ENCODE measurements around the gene PDSS2.
"Not testable (repeated sequence)": the region's sequence is repeated elsewhere in the genome, so short reads cannot be mapped to it uniquely, and the experiment has no call there.

Gene PDSS2, protein sequence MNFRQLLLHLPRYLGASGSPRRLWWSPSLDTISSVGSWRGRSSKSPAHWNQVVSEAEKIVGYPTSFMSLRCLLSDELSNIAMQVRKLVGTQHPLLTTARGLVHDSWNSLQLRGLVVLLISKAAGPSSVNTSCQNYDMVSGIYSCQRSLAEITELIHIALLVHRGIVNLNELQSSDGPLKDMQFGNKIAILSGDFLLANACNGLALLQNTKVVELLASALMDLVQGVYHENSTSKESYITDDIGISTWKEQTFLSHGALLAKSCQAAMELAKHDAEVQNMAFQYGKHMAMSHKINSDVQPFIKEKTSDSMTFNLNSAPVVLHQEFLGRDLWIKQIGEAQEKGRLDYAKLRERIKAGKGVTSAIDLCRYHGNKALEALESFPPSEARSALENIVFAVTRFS

DNA sequence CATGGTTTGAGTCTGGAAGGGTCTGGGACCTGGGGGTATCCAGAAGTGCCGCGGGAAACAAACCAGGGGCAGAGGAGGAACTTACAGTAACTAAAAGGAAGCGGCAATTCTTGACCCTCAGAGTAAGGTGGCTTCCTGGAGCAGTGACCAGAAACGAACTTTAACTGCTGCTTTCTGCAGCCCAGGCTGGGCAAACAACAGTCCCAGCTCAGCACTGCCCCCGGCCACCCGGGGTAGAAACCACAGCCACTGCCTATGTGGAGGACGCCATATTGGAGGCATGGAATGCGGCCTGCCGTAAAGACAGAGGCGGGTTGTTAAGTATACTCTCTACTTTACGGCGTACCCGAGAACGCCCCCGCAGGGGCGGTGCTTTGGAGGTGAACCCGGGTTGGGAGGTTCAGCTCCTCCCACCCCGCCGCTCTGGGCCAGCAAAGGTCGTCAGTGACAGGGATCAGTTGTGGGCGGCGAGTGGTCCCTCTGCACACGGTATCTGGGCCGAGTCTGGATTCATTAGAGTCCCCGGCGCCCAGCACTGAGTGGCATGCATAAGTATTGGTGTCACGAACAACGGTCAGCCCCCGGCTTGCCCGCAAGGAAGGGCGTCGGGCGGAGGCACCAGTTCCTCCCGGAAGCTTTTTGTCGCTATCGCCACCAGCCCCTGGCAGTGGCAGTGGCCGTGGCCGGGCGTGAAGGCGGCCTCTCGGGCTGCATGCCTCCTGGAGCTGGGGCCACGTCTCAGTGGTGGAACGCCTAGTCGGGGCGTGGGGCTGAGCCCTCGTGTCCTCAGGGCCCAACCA, at the start of gene PDSS2:
TSS of gene PDSS2 (minus strand) at position 282 of the 800 bp plus-strand sequence. CDS start at position 3, 279 bp downstream.
- peak; percentile 95 for DNase-seq (ENCODE audit: low spot score)

DNA sequence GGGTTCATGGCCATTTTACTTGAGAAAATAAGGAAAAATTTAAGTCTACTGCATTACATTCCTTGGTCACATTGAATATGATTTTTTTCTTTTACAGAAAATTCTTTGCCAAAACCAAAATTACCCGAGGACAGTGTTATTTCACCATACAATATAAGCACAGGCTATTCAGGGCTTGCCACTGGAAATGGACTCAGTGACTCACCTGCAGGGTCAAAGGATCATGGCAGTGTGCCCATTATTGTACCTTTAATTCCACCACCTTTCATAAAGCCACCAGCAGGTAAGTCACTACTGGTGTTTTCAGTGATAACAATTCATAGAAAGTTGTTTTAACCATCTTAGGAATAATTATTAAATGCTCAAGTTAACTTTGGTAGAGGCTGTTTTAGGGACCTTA, 46.8 kb upstream of the PDSS2 start:
- DNase-seq (ENCODE audit: low spot score), result no peak

DNA sequence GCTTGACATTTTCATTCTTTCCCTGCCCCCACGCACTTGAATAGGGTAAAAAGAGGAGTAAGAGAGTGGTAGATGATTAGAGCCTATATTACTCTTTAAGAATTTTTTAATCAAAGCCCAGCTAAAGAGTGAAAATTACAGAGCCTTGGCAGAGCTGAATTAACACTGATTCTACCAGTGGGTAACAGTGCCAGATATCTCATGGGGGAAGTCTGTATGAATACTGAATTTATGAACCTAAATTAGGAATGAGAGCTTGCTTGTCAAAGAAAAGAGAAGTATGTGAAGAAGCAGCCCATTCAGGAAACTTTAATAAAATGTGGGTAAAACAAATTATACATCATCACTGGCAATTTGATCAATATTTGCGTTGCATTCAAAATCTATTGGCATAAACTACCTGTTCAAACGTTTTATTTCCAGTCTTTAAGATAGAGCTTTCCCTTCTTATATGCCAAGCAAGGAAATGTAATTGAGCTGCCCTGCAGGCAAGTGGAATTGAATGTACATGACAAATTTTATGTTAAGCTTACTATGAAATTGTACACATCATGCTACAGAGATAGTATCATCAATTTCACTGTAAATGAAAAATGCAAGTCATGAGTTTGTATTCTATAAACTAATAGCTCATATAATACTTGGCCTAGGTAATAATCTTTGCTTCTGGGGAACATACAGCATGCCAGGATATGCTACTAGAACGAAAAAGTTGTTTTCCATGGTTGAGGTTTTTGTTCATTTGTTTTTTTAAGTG, 45.1 kb upstream of the PDSS2 start:
- DNase-seq (ENCODE audit: low spot score), result no peak

DNA sequence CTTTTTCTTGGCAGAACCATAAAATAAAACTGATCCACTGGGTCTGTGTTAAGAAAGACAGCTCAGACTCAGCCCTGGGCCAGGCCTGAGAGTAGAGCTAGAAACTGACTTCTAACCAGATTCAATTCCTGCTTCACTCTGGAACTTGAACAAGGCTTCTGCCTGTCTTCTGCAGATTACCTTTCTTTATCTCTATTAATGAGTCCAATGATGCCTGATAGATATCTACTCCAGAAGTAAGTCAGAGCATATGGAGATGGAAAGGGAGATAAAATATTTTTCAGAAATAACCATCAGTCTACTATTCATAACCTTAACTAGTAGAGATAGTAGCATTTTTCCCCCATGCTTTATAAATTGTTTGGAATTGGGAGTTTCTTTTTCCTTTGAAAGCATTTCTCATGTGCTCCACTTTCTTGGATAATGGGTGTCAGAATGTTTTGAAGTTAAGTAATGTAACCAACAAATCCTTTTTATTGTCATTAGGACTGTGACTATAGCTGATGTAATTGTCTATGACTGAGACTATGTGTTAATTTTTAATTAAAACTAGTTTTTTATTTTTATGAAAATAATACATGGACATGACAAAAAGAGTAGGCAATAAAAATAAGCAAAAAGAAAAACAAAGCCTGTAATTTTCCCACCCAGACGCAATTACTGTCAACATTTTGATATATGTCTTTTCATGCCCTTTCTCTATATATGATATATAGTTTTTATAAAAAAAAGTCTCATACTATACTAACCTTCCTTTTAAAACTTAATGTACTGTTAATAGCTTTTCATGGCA, 37.7 kb upstream of the PDSS2 start:
- DNase-seq (ENCODE audit: low spot score), result no peak

DNA sequence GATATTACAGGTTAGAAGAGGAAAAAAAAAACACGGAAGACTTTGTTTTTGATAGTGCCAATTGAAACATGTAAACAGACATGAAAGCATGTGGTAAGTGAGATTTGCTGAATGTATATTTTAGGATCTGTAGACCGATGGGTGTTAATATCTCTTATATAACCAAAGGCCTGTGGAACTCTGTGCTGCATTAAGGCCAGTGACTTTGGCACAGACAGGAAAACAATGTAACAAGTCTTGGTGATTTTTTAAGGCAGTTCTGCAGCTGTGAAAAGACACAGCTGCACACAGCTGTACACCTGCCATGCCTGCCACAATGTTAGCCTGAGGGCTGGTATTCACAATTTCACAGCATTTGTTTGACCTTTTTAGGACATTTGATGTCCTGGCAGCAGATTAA, 36.6 kb upstream of the PDSS2 start:
- no peak for DNase-seq (ENCODE audit: low spot score)

DNA sequence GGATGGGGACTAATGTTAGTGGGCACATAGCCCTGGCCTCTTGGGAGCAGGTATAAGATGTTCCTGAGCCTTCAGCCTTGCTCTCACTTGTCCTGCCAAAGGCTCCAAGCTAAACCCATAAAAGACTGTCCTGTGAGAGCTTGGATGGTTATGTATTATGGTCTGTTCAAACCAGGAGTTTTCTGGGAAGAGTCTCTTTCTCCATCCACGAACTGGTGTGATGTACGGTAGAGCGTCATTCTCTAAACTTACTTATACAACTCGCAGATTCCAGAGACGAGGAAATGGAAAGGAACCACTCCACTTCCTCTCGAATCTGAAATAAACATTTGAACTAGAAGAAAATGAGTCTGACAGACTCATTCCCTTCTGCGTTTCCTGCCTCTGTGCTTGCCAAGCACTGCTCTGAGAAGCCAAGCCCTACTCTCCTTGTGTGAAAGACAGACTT, 35.9 kb upstream of the PDSS2 start:
- no peak for DNase-seq (ENCODE audit: low spot score)

DNA sequence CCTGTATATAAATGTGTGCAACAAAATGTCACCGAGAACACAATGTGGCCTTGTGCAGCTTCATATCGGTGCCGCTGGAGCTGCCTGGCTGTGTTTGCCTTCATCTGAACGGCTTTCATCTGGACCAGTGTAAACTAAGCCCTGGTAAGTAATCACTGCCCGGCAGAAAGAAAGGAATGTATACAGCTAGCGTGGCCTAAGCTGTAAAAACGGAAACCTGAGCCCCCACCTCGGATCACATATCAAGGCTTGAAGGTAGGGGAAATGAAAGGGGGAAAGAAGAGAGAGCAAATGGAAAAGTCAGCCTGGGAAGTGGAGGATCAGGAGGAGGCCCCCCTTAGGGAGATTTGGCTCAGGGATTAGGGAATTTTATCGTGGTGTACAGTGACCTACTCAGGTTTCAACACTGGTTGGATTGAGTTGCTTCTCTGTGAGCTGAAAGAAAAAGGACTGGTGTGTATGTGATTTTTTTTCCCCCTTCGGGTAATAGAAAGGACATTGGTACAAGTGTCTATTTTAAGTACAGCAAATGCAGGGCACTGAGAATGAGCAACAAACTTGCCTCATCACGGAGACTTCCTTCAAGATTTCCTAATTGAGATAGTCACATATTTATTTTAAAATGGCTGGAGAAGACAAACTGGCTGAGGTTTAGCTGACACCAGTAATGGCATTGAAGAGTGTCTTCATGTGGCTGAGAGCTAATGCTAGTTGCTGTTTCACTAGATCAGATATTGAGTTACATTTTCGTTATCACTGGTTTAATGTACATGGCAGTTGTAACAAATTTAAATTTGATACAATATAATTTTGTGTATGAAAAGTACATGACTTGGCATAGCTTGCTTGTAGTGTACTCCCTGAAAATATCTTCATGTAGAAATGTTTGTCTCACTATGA, 34.0 kb upstream of the PDSS2 start:
- peak; percentile 61 for DNase-seq (ENCODE audit: low spot score)

DNA sequence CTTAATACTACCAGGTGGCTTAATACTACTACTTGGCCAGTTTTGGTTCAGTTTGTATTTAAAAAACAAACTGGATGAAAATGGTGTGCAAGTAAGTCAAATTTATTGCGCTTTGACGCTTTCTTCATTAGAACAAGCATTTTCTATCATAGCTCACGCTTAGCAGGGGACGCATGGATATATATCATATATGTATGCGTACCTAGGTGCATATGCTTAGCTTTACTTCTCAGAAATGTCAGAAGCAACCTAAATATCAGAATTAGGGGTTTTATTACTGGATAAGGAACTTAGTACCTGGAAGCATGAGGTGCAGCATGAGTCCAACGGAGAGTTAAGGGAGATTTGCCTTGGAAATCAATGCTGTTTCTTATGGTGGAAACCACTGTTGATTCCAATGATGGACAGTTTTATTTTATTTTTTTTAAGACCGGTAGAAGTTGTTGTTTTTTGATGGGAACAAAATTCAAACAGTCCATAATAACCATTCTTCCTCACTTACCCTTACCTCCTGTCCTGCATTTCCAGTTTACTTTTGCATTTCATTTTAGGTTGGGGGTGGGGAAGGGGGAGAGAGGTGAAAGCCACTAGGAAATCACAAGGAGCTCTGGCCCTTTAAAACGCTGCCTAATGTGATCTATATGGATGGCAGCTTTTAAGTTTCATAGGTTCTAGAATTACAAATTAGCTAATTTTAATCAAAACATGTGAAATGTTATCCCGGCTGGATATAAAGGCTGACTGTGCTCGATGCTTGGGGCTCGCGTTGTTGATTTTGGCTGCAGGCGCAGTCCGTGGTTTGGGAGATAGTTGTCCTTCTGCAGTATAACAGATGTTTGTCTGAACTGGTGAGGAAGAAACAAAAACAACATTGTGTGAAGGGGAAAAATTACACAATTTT, 32.6 kb upstream of the PDSS2 start:
- DNase-seq (ENCODE audit: low spot score), result no peak

DNA sequence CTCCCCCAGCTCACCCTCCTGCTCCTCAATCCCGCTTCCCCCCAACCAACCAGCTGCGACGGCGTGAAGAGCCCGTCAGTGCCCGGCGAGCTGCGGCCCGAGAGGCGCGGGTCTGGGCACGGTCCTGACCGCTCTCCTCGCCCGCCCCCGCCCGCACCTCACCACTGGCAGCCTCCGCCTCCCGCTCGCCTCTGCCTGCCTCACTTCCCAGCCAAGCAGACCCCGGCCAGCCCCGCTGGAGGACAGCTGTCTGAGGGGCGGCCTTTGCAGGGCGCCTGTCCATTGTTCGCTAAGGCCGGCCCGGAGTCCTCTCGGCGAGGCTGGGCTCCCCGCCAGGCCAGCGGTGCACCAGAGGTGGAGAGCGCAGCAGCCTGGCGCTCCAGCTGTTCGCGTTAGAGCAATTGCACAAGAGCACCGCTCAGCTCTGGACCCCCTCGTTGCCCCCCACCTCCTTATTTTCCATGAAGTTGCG, 31.8 kb upstream of the PDSS2 start:
- peak; percentile 13 for DNase-seq (ENCODE audit: low spot score)

DNA sequence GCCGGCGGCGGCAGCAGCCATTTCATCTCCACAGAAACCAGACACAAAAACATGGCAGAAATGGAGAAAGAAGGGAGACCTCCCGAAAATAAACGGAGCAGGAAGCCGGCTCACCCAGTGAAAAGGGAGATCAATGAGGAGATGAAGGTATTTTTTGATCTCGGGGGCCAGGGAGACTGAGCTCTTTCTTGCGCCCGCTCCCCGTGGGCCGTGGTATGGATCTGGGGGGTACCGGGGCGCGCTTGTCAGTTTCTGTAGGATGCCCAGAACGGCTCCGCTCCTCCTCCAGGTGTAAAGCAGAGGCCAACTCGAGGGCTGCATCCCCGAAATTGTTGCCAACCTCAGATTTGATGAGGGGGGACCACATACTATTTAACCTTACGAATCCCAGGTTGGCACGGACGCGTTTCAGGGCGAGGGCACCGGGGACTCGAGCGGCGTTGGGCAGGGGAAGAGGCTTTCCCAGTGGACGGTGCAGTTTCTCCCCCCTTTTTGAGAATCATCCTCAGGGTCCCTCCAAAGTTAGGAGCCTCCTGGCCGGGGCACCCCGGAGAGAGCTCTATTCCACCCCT, 31.3 kb upstream of the PDSS2 start:
- peak; percentile 21 for DNase-seq (ENCODE audit: low spot score)

DNA sequence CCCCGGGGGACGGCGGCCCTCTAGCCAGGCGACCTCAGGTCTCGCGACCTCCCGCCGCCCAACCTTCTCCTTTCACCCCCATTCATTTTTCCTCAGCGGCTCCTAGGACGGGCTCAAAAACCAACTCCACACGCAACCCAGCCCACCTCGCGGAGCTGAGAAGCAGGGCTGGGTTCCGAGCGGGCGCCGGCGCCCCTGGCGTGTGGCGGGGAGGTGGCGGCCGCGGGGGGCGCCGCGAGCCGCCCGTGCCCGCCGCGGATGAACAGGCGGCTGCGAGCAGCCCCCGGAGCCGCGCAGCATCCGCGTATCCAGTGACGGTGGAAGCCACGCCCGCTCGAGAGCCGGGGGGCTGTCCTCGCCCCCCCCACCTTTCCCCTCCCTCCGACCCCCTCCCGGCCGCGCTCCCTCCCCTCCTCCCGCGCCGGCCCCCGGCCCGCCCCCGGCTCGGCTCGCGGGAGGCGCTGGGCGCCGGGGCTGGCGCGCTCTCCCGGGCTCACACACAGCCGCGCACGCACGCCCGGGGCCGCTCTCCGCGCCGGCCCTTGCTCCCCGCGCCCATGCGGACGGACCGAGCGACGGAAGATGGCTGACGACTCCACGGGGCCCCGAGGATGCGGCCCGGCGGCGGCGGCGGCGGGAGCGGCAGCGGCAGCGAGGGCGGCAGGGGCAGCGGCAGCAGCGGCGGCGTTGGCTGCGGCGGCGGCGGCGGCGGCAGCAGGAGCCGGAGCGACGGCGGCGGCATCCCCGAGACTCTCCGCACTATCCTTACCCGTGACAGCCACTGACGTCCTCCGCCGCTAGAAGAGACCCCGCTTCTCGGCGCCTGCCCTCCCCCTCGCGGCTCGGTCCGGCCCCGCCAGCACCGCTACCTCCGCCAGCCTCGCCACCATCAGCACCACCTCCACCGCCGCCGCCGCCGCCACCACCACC, 30.5 kb upstream of the PDSS2 start, which contains the start of gene SOBP:
TSS of gene SOBP (plus strand) at position 482 of the 930 bp plus-strand sequence. CDS start 500 bp downstream, outside the sequence.
- DNase-seq (ENCODE audit: low spot score), result peak; percentile 58

DNA sequence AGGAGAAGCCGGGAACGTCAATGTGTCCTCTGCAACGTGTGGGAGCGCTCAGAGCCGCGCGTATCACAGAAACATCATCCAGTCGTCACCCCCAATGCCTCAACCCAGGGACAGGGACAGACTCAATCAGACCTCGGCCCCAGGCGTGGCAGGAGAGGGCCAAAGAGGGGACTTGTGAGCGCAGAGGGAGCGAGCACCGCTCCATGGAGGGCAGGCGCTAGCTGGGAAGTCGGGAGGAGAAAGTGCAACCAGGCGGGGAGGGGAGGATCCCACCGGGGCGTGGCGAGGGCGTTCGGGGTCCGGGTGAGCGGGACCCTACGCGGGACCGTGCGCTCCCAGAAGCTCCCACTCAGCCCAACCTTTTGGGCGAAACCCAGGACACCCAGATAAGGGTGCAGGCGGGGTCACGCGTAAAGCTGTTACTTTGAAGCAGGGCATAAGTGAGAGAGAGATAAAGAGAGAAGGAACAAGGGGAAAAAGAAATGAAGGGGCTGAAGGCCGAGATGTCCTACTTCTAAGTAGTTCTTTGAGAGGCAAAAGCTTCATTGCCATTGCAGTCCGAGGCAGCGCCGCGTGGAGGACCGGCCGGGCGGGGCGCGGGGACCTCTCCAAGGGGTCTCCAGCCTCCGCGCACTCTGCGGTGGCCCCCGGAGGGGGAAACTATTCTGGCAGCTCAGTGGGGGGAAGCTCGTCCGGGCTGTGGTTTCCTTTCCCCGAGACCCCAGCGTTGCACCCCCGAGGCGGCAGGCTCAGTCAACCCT, 29.7 kb upstream of the PDSS2 start:
- peak; percentile 56 for DNase-seq (ENCODE audit: low spot score)

DNA sequence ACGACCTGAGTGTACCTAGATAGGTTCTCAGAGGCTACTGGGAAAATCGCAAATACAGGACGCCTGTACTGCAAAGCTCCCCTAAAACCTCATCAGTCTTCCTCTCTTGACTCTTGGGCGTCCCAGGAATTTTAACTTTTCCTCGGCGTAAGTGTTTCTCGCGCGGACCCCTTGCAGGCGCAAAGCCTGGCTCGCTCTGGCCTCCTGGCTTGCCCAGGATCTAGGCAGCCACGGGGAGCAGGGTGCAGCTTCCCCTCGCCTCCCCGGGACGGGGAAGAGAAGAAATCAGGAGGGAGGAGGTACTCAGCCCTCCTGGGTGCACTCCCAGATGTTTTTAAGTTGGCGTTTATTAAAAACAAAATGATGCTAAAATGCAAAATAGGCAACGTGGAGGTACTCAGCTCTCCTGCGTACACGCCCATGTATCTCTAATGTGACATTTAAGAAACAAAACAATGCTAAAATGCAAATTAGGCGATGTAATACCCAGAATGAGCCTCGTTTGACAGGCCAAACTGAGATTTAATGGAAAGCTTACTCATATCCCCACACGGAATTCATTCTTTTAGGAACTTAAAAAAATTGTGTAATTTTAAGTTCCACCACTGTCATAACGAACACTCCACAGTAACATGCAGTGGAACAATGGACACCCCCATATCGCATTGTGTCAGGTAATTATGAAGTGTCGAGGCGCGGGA, 29.0 kb upstream of the PDSS2 start:
- no peak for DNase-seq (ENCODE audit: low spot score)

DNA sequence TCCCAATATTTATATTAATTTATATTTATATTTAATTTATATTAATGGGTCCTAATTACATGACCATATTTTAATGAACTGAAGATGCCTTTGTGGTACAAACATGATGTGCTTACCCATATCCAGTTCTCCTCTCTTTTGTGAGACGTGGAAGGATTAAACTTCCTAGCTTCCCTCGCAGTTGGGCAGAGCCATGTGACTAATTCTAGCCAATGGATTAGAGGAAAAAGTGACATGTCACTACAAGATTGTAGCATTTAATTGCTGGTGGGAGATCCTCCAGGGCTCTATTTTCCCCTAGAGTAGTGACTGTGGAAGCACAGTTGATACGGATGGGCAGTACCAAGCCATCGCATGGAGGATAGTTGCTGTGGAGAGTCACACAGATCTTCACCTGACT, 25.8 kb upstream of the PDSS2 start:
- no peak for DNase-seq (ENCODE audit: low spot score)

DNA sequence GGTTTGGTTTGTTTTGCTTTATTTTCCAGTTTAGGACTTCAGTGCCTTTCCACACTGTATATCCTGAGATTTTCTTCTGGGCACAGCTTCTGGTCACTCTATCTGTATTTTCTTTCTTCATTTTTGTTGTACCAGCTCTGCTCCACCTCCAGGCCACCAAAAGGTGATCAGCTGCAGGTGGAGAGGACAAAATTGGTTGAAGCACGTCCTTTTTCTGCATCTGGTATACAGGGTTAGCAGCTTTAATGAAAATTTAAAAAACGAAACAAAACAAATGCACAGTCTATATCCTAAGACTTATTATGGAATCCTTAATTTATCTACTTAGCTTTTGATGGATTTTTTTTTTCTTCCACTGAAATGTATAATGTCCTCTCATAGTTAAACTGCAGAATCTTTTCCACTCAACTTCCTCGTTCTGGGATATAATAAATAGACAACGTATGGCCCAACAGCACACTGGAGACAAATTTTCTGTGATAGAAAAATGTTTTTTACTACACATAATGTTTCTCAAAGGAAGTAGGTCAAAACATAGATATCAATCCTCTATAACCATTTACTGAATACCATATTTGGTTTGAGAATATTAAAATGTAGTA, 19.8 kb upstream of the PDSS2 start:
- DNase-seq (ENCODE audit: low spot score), result no peak

DNA sequence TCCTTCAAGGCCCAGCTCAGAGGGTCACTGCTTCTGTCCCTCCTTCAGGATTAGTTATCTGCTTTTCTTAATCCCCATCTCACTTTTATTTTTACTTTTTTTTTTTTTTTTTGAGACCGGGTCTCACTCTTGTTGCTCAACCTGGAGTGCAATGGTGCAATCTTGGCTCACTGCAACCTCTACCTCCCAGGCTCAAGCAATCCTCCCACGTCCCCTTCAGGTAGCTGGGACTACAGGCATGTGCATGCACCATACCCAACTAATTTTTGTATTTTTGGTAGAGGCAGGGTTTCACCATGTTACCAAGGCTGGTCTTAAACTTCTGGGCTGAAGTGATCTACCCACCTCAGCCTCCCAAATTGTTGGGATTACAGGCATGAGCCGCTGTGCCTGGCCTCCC, 16.5 kb upstream of the PDSS2 start:
- not testable (repeated sequence) for DNase-seq (ENCODE audit: low spot score)
